NCI-H146 treated with DMSO at 0.1 percent for 48 hours (cell line): Measurements from ENCODE around the gene DLG4.
"Not testable (repeated sequence)": the region's sequence is repeated elsewhere in the genome, so short reads cannot be mapped to it uniquely, and the experiment has no call there.

ENCODE experiments used
- DNase-seq: peaks from one replicate; lab custom pipeline; 2025; ENCODE audit not compliant: unreplicated experiment; lab: John Stamatoyannopoulos, UW

Gene DLG4

GRCh38 chr17:7249830-7250229 is 30.2 kb upstream of the DLG4 start:
- no peak for DNase-seq

GRCh38 chr17:7249214-7249613 is 29.6 kb upstream of the DLG4 start:
- DNase-seq = no peak

- no peak for DNase-seq
Observed at GRCh38 chr17:7248796-7249195, 29.2 kb upstream of the DLG4 start.

GRCh38 chr17:7246779-7247178 is 27.1 kb upstream of the DLG4 start:
- no peak for DNase-seq

- DNase-seq = not testable (repeated sequence)
Observed at GRCh38 chr17:7243838-7244237, 24.2 kb upstream of the DLG4 start.

GRCh38 chr17:7243453-7243729 is 23.8 kb upstream of the DLG4 start:
- DNase-seq = no peak

- peak; percentile 90 for DNase-seq
Observed at GRCh38 chr17:7242717-7243452, 23.2 kb upstream of the DLG4 start.

GRCh38 chr17:7241783-7242716 is 22.4 kb upstream of the DLG4 start, which contains the start of gene GABARAP:
TSS of gene GABARAP (minus strand) at chr17:7242449. CDS start at chr17:7242330, 119 bp downstream.
- DNase-seq = peak; percentile 71

GRCh38 chr17:7241090-7241733 is 21.6 kb upstream of the DLG4 start:
- DNase-seq = no peak

GRCh38 chr17:7240375-7240774 is 20.7 kb upstream of the DLG4 start:
- DNase-seq = no peak

- peak; percentile 98 for DNase-seq
Observed at GRCh38 chr17:7239091-7240027, 19.7 kb upstream of the DLG4 start, which contains the start of gene PHF23. TSS of gene PHF23 (minus strand) at chr17:7239457. CDS start at chr17:7239279, 178 bp downstream.

GRCh38 chr17:7238420-7239090 is 18.9 kb upstream of the DLG4 start:
- DNase-seq = no peak

GRCh38 chr17:7237761-7238419 is 18.3 kb upstream of the DLG4 start:
- peak; percentile 16 for DNase-seq

GRCh38 chr17:7237266-7237760 is 17.7 kb upstream of the DLG4 start:
- no peak for DNase-seq

- no peak for DNase-seq
Observed at GRCh38 chr17:7236808-7237207, 17.2 kb upstream of the DLG4 start.

GRCh38 chr17:7235693-7236665 is 16.3 kb upstream of the DLG4 start:
- no peak for DNase-seq

GRCh38 chr17:7234083-7234951 is 14.7 kb upstream of the DLG4 start, which contains the start of gene DVL2:
TSS of gene DVL2 (minus strand) at chr17:7234517. CDS start at chr17:7234262, 255 bp downstream.
- DNase-seq = peak; percentile 91
